Measurements from ENCODE around the gene COQ9.
"Not testable (repeated sequence)": the region's sequence is repeated elsewhere in the genome, so short reads cannot be mapped to it uniquely, and the experiment has no call there.

COQ9 gene

DNA sequence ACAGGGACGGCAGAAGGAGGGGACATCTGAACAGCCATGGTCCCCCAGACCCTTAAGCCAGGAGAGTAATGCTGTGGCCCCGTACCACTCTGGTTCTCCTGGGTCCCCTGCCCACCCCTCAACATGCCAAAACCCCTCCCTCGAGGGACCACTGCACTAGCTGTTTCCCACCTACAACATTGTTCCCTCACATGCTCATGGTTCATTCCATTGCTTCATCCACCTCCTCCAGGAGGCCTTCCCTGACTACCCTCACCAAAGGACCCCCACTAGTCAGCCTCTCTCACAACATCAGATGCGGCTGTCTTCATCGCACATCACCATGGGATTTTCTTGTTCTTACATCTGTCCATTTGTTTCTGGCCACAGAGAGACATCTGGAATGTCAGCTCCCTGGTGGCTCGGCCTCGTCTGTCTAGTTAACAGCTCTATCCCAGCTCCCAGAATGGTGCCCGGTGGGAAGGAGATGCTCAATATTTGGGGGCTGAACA, 37.3 kb downstream of the COQ9 start:
- no peak for DNase-seq (ENCODE audit: low read depth in 2 of 2, low spot score in 1 of 2)

DNA sequence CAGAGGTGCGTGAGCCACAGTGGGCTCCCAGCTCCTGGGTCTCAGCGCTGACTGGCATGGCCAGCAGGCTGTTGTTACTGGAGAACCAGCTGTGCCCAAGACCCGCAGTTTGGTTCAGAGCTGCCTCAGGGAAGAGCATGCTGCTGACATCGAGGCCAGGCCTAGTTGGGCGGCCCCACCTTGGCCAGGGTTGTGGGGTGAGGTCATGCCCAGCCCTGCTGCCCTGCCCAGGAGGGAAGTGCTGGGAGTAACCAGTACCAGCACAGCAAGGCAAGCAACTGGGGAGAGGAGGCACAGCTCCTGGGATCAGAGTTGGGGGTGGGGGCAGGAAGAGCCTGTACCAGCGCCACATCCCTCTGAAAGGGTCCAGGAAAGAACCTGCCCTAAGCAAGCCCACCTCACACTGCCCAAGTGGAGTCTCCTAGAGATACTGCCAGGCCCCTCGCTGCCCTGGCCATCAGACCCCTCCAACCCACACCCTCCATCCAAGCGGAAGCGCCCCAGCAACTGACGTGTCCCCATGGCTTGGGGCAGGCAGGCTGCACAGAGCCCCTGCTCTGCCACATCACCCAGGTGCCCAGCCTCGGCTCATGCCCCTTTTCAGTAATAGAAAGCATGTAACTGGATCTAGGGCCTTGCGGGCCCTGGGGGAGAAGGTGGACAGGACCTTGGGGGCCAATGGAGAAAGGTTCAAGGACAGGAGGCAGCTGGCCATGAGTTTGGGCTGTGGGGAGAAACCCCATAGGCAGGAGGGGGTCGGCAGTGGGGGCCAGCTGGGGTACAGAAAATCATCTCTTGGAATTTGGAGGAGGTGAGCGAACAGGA, 38.0 kb downstream of the COQ9 start:
- DNase-seq (ENCODE audit: low read depth in 2 of 2, low spot score in 1 of 2) = no peak

- DNase-seq (ENCODE audit: low read depth in 2 of 2, low spot score in 1 of 2) = peak; percentile 30 to 56
Observed at GRCh38 chr16:57485916-57486857, 38.9 kb downstream of the COQ9 start, which contains the start of gene DOK4. Gene DOK4 (minus strand): TSS chr16:57486493. CDS start chr16:57479507, 6,986 bp downstream.

GRCh38 chr16:57486858-57487834, 39.9 kb downstream of the COQ9 start:
- DNase-seq (ENCODE audit: low read depth in 2 of 2, low spot score in 1 of 2) = no peak

DNA sequence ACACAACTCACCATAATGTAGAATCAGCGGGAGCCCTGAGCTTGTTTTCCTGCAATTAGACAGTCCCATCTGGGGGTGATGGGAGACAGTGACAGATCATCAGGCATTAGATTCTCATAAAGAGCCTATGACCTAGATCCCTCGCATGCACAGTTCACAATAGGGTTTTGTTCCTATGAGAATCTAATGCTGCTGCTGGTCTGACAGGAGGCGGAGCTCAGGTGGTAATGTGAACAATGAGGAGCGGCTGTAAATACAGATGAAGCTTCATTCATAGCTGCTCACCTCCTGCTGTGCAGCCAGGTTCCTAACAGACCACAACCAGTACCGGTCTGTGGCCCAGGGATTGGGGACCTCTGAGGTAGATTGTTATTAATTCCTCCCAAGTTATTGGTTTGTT, 42.0 kb downstream of the COQ9 start:
- no peak for DNase-seq (ENCODE audit: low read depth in 2 of 2, low spot score in 1 of 2)

GRCh38 chr16:57493767-57494166, 46.5 kb downstream of the COQ9 start:
- DNase-seq (ENCODE audit: low read depth in 2 of 2, low spot score in 1 of 2) = no peak

- DNase-seq (ENCODE audit: low read depth in 2 of 2, low spot score in 1 of 2) = no peak
Observed at GRCh38 chr16:57497121-57497520, 49.8 kb downstream of the COQ9 start.

GRCh38 chr16:57498031-57498430, 50.8 kb downstream of the COQ9 start:
- no peak for DNase-seq (ENCODE audit: low read depth in 2 of 2, low spot score in 1 of 2)

GRCh38 chr16:57499941-57500340, 52.7 kb downstream of the COQ9 start:
- DNase-seq (ENCODE audit: low read depth in 2 of 2, low spot score in 1 of 2) = not testable (repeated sequence)

DNA sequence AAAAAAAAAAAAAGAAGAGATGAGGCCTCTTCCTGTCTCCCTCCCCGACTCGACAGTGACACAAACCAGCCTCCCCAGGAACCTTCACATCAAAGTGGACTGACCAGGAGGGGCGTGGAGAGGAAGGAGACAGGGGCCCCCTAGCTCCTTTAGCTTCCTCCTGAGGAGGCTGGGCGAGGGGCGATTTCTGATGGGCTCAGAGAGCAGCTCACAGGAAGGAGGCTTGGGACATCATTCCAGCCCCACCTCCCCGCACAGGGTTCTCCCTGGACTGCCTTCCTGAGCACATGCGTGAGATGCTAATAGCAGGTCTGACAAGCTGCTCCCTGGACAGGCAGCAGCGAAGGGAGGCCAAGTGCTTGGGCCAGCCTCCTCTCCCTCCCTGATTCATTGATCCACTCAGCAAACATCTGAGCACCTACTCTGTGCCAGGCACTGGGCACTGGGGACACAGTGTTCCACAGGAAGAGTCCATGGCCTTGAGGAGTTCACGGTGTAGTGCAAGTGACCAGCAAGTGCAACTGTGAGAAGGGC, 53.4 kb downstream of the COQ9 start:
- no peak for DNase-seq (ENCODE audit: low read depth in 2 of 2, low spot score in 1 of 2)

DNA sequence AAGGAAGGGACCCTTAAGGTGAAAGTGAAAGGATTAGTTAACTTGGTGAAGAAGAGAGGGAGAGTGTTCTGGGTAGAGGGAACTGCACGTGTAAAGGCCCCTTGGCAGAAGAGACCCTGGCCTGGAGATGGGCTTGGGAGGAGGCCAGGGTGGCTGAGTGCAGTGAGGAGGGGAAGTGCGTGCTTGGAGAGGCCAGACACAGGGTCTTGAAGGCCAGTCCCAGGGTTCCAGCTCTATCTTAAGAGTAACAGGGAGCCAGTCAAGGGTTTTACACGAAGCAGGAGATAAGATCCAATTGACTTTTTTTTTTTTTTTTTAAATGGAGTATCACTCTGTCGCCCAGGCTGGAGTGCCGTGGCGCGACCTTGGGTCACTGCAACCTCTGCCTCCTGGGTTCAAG, 54.2 kb downstream of the COQ9 start:
- no peak for DNase-seq (ENCODE audit: low read depth in 2 of 2, low spot score in 1 of 2)

DNA sequence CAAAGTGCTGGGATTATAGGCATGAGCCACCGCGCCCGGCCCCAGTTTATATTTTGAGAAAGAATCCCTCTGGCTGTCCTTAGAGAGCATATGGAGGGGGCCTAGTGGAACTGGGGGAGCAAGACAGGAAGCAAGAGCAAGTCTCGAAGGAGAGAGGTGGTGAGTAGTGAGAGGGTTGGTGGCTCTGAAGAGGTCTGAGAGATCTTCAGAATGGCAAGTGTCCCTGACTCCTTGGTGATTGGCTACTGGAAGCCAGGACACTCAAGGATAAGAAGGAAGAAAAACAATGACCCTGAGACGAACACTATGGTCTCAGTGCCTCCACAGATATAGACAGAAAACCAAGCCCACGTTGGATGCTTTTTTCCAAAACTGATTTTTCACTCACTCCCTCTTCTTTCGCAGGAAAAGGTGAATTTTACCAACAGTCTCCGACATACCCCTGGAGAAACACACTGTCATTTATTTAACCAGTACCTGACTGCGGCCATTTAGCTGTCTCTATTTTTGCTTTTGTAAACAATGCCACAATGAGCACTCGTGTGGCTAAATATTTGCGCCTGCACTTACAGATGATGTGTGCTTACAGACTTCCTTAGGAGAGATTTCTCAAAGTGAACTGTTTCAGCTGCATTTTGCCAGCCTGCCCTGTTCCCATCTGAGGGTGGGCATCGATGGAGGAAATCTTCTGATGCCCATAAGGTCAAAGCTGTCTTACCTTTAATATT, 54.9 kb downstream of the COQ9 start:
- DNase-seq (ENCODE audit: low read depth in 2 of 2, low spot score in 1 of 2) = no peak

DNA sequence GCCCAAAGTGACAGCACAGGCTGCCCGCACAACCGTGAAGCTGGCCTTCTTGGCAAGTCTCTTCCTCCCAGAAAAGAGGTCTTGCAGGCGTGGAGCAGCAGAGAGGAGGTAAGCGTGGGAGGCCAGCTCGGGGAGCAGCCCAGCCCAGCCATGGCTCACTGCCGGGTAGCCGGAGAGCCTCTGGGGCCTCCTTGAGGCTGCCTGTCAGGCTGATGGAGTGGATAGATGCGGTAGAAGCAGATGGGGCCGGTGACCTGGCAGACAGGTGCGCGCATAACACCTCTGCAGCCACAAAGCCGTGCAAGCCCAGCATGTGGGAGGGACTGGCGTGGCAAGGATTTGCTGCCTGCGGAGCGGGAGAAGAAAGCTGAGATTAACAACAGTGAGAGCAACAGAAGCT, 56.1 kb downstream of the COQ9 start:
- DNase-seq (ENCODE audit: low read depth in 2 of 2, low spot score in 1 of 2) = no peak

GRCh38 chr16:57504001-57504400, 56.7 kb downstream of the COQ9 start:
- DNase-seq (ENCODE audit: low read depth in 2 of 2, low spot score in 1 of 2) = no peak

DNA sequence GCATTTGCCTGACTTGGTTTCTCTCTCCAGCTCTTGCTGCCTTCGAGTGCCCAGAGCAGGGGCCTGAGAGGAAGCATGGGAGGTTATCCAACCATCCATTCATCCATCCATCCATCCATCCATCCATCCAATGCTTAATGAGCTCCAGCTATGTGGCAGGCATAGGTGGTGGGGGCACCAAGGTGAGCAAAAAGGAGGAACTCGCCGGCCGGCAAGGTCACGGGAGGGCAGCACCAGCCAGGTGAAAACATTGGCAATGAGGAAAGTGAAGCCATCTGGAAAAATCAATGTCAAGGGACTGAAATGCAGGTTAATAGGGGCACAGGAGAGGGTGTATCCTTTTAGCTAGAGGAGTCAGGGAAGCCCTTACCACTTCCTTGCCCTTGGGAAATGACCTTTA, 57.2 kb downstream of the COQ9 start:
- DNase-seq (ENCODE audit: low read depth in 2 of 2, low spot score in 1 of 2) = no peak

DNA sequence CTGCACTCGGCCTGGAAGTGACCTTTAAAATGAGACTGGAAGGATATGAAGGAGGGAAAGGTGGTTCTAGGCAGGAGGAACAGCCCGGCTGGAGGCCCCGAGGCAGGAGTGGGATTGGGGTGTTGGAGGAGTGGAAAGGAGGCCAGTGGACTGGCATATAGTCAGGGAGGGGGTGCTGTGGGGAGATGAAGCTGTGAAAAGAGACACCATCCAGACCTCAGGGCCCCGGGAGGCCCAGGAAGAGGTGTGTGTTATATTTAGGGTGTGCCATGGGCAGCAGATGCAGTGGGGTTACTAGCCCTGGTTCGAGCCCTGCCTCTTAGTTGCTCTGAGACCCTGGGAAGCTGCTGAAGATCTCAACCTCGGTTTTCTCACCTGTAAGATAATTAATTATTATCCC, 57.9 kb downstream of the COQ9 start:
- DNase-seq (ENCODE audit: low read depth in 2 of 2, low spot score in 1 of 2) = no peak

GRCh38 chr16:57507136-57508034, 60.1 kb downstream of the COQ9 start:
- DNase-seq (ENCODE audit: low read depth in 2 of 2, low spot score in 1 of 2) = no peak

DNA sequence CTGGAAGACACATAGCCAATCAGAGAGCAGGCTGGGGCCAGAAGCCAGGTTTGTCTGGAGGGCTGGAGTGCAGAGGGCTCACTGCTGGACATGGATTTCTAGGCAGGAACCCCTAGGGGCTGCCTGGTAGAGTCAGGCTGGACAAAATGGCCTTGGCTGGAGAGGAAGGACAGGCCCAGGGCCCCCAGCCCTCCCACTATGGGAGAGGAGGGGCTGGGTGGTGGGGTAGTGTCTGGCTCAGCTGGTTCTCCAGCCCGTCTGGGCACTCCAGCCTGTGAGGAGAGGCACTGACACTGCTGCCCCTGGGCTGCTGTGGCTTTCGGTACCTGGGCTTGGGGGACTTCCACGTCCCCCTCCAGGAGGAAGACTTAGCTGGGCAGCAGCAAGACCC, 60.8 kb downstream of the COQ9 start:
- no peak for DNase-seq (ENCODE audit: low read depth in 2 of 2, low spot score in 1 of 2)

Measured in stimulated activated CD8-positive, alpha-beta memory T cell treated with anti-CD3 and anti-CD28 coated beads, Interleukin-4, amount 100 ng/mL, for 1 hour (primary cell).